PC-9 (cell line): Measurements from ENCODE around the gene RBMS3. TPM values are rescaled to one million over a fixed set of nuclear protein-coding genes. Genes with fewer than 3 reads are reported as not detected.

Source experiments
- BruUV-seq: library from RNA; stranded (reverse); fragments of 400-500 nt; replicated peaks from 2 replicates; lab custom pipeline; 2021; lab: Mats Ljungman, UMichigan
- CTCF ChIA-PET: fragments of 300-600 bp; sonication (Branson Sonifier 250); formaldehyde crosslinking; loops from one replicate; lab custom pipeline; 2022; ENCODE audit warnings: antibody characterized with exemption; lab: Charles Lee
- POLR2A ChIA-PET: fragments of 300-600 bp; sonication (Branson Sonifier 250); formaldehyde crosslinking; loops from one replicate; lab custom pipeline; 2022; ENCODE audit warnings: antibody characterized with exemption; ENCODE audit not compliant: unreplicated experiment; lab: Charles Lee
- DNase-seq, 2 experiments: peaks; one replicate each; pipeline versions ENCODE4 v3.0.0 to v3.0.0-alpha.2; 2015 to 2022; ENCODE audit warnings: mixed read lengths in 1 of 2
- H2AFZ ChIP-seq: fragments of 200-600 bp; sonication (generic); 2 replicates; pipeline ENCODE4 v1.8.1; 2017; ENCODE audit warnings: antibody characterized with exemption
- H3F3A ChIP-seq: fragments of 200-600 bp; sonication (generic); 2 replicates; pipeline ENCODE4 v1.8.1; 2017; ENCODE audit warnings: antibody characterized with exemption, mild to moderate bottlenecking, low read depth; ENCODE audit not compliant: insufficient read depth
- H3K27ac ChIP-seq: fragments of 200-600 bp; sonication (generic); 2 replicates; pipeline ENCODE4 v1.6.1; 2016; ENCODE audit warnings: mixed run types
- H3K27me3 ChIP-seq: fragments of 200-600 bp; sonication (generic); 2 replicates; pipeline ENCODE4 v1.6.1; 2016; ENCODE audit warnings: low read depth, mixed run types; ENCODE audit not compliant: insufficient read depth
- H3K36me3 ChIP-seq: fragments of 200-600 bp; sonication (generic); 2 replicates; pipeline ENCODE4 v1.6.1; 2016; ENCODE audit warnings: low read depth, mixed run types
- H3K4me1 ChIP-seq: fragments of 200-600 bp; sonication (generic); replicated peaks from 2 replicates; pipeline ENCODE4 v1.6.1; 2016; ENCODE audit warnings: mixed run types; ENCODE audit not compliant: insufficient read depth
- H3K4me2 ChIP-seq: fragments of 200-600 bp; sonication (generic); 2 replicates; pipeline ENCODE4 v1.6.1; 2017; ENCODE audit warnings: mixed run types
- H3K4me3 ChIP-seq: fragments of 200-600 bp; sonication (generic); 2 replicates; pipeline ENCODE4 v1.6.1; 2016; ENCODE audit warnings: mixed run types
- H3K79me2 ChIP-seq: fragments of 200-600 bp; sonication (generic); 2 replicates; pipeline ENCODE4 v1.6.1; 2017; ENCODE audit warnings: low read depth, mixed run types
- H3K9me2 ChIP-seq: fragments of 200-600 bp; sonication (generic); 2 replicates; pipeline ENCODE4 v1.8.1; 2017; ENCODE audit warnings: mild to moderate bottlenecking; ENCODE audit not compliant: insufficient read depth
- H3K9me3 ChIP-seq: fragments of 200-600 bp; sonication (generic); 2 replicates; pipeline ENCODE4 v1.8.1; 2016; ENCODE audit warnings: low read depth; ENCODE audit not compliant: insufficient read depth
- H4K20me1 ChIP-seq: fragments of 200-600 bp; sonication (generic); 2 replicates; pipeline ENCODE4 v1.8.1; 2017; ENCODE audit not compliant: insufficient read depth
- CTCF ChIP-seq: fragments of 200-600 bp; sonication (generic); conservative IDR thresholded peaks from 2 replicates; pipeline ENCODE4 v1.6.1; 2017; ENCODE audit warnings: mixed run types, antibody characterized with exemption, mild to moderate bottlenecking, moderate library complexity
- EZH2 ChIP-seq: fragments of 200-600 bp; sonication (generic); IDR thresholded peaks from 2 replicates; pipeline ENCODE4 v1.8.0; 2017; ENCODE audit warnings: antibody characterized with exemption, low read depth
- intact Hi-C: fragments of 100-400 bp; cut with micrococcal nuclease; formaldehyde crosslinking; loops from one replicate; pipeline ENCODE4 v1.10.0; 2022; ENCODE audit not compliant: unreplicated experiment
- total RNA-seq: library from RNA; stranded (reverse); gene quantifications from 2 replicates; pipeline ENCODE4 v1.2.3, GENCODE V29; 2021

RBMS3 gene
- total RNA-seq, 1 experiment from 2014 or later: 3.5 TPM

GRCh38 chr3:29973763-29974162, 692.9 kb downstream of the RBMS3 start:
- H3K27me3 ChIP-seq: no peaks in the 10 kb centered on the region
- TF ChIP-seq EZH2: no peak
- no peak for TF ChIP-seq CTCF
- POLR2A ChIA-PET: no interaction called here

GRCh38 chr3:29976871-29977270, 696.0 kb downstream of the RBMS3 start:
- intact Hi-C loops: no loop called here
- Histone ChIP-seq H3K4me2 (no peak overlapping the region), H3K36me3 (no peaks in the 10 kb centered on the region), H4K20me1 (no peaks in the 10 kb centered on the region), H3K4me1 (no peaks in the 10 kb centered on the region), H3K79me2 (no peaks in the 10 kb centered on the region), H3K4me3 (no peak overlapping the region), H3K9me3 (no peaks in the 10 kb centered on the region), H3K27me3 (no peaks in the 10 kb centered on the region), H3K27ac (no peak overlapping the region), H3K9me2 (no peaks in the 10 kb centered on the region), H2AFZ (no peak overlapping the region), H3F3A (no peaks in the 10 kb centered on the region)
- TF ChIP-seq EZH2 (no peak), CTCF (no peak)
- BruUV-seq: no TSS peak
- no peak for DNase-seq
- ChIA-PET POLR2A (no interaction called here), CTCF (no interaction called here)

More at GRCh38 chr3:29973763-29974162, 692.9 kb downstream of the RBMS3 start:
- no peak overlapping the region for H2AFZ ChIP-seq
- no peaks in the 10 kb centered on the region for H4K20me1 ChIP-seq
- H3F3A ChIP-seq: no peaks in the 10 kb centered on the region
- no peaks in the 10 kb centered on the region for H3K9me2 ChIP-seq
- no peak overlapping the region for H3K4me2 ChIP-seq
- CTCF ChIA-PET: no interaction called here
- intact Hi-C loops: no loop called here
- H3K4me1 ChIP-seq: no peaks in the 10 kb centered on the region
- H3K4me3 ChIP-seq: no peak overlapping the region
- BruUV-seq: no TSS peak
- H3K79me2 ChIP-seq: no peaks in the 10 kb centered on the region
- H3K36me3 ChIP-seq: no peaks in the 10 kb centered on the region
- H3K9me3 ChIP-seq: no peaks in the 10 kb centered on the region
- DNase-seq: no peak
- H3K27ac ChIP-seq: no peak overlapping the region

GRCh38 chr3:29977360-29977759, 696.5 kb downstream of the RBMS3 start:
- TF ChIP-seq EZH2: no peak
- TF ChIP-seq CTCF: no peak
- no peaks in the 10 kb centered on the region for H3K9me2 ChIP-seq
- H3F3A ChIP-seq: no peaks in the 10 kb centered on the region
- POLR2A ChIA-PET: no interaction called here
- H3K4me3 ChIP-seq: no peak overlapping the region
- CTCF ChIA-PET: no interaction called here
- intact Hi-C loops: no loop called here
- H3K4me1 ChIP-seq: no peaks in the 10 kb centered on the region
- no peak for DNase-seq
- H3K79me2 ChIP-seq: no peaks in the 10 kb centered on the region
- H3K36me3 ChIP-seq: no peaks in the 10 kb centered on the region
- no peaks in the 10 kb centered on the region for H3K9me3 ChIP-seq
- no peaks in the 10 kb centered on the region for H4K20me1 ChIP-seq
- no peak overlapping the region for H3K27ac ChIP-seq
- BruUV-seq: no TSS peak
- H2AFZ ChIP-seq: no peak overlapping the region
- no peak overlapping the region for H3K4me2 ChIP-seq
- H3K27me3 ChIP-seq: no peaks in the 10 kb centered on the region
